Gastrocnemius medialis (tissue), 4 donors: ENCODE data around the gene APOL6.
A peak's percentile ranks its signal among the peaks of the same experiment; 100 is the strongest.

Experiments used
- POLR2A ChIP-seq, 2 donors: fragments of 450-650 bp; IDR thresholded peaks; one replicate each; pipeline ENCODE4 v1.6.1; 2017; ENCODE audit warnings: antibody characterized with exemption in 2 of 2, mild to moderate bottlenecking in 2 of 2, moderate library complexity in 2 of 2
- TF ChIP-seq, protein P1 (sequence below), 5 experiments: fragments of 450-650 bp in 3 of 5; fragments of 200-600 bp in 2 of 5; sonication (generic) in 2 of 5; IDR thresholded peaks in 4 of 5; conservative IDR thresholded peaks in 1 of 5; 1 replicate in 4 of 5; 2 replicates in 1 of 5; pipeline ENCODE4 v1.5.1; 2016 to 2019; ENCODE audit warnings: antibody characterized with exemption in 5 of 5, mild to moderate bottlenecking in 3 of 5, moderate library complexity in 3 of 5

DNA sequence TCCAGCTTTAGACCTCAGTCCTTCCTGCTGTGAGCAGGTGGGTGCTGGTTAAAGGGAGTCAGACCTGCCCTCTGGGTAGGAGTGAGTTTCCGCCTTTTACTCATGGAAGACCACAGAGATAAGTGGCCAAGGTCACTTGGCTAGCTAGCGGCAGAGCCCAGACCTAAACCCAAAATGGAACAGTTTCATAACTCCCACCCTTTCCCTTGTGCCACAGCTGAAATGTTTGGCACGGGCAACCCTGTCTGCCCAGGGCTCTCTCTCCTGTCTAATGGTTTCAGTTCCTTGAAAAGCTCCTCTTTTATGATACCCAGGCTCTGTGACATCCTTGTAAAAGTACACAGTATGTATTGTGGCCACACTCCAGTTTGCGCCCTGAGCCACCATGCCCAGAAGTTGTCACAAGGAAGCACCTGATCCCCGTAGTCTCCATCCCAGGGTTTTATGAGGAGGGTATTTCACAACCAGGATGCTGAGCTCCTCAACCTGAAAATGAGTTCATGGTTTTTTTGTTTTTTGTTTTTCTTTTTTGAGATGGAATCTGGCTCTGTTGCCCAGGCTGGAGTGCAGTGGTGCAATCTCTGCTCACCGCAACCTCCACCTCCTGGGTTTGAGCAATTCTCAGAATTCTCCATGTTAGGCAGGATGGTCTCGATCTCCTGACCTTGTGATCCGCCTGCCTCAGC is 36.2 kb upstream of the APOL6 start:
- TF ChIP-seq, protein P1, sequence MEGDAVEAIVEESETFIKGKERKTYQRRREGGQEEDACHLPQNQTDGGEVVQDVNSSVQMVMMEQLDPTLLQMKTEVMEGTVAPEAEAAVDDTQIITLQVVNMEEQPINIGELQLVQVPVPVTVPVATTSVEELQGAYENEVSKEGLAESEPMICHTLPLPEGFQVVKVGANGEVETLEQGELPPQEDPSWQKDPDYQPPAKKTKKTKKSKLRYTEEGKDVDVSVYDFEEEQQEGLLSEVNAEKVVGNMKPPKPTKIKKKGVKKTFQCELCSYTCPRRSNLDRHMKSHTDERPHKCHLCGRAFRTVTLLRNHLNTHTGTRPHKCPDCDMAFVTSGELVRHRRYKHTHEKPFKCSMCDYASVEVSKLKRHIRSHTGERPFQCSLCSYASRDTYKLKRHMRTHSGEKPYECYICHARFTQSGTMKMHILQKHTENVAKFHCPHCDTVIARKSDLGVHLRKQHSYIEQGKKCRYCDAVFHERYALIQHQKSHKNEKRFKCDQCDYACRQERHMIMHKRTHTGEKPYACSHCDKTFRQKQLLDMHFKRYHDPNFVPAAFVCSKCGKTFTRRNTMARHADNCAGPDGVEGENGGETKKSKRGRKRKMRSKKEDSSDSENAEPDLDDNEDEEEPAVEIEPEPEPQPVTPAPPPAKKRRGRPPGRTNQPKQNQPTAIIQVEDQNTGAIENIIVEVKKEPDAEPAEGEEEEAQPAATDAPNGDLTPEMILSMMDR (IDR thresholded peaks at IDR 0.05 in 4 of 5, conservative IDR thresholded peaks at IDR 0.05 in 1 of 5), result no peak
- TF ChIP-seq POLR2A (IDR thresholded peaks at IDR 0.05), result peak; percentile 36 to 75
